ENCODE results near the gene CDKAL1. TPM values are rescaled to one million over a fixed set of nuclear protein-coding genes. Genes with fewer than 3 reads are reported as not detected.
"Not testable (repeated sequence)": the region's sequence is repeated elsewhere in the genome, so short reads cannot be mapped to it uniquely, and the experiment has no call there.

Gene CDKAL1
- total and polyA plus RNA-seq, 9 of the 15 experiments (the other 6 are each of a cell fraction or from before 2014, with no cell fraction given), result 11.2 to 36.3 (median 20.1) TPM

DNA sequence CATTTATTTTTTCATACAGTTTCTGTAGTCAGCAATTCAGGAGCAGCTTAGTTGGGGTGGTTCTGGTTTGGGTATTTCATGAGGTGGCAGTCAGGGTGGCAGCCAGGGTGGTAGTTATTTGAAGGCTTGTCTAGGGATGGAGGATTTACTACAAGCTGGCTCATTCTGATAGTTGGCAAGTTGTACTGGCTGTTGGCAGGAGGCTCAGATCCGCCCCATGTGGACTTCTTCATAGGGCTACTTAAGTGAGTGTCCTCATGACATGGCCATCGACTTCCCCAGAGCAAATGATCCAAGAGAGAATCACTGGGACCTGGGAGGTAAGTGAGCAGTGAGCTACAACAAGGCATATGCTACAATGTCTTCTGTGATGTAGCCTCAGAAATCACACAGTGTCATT lies 22.4 kb upstream of the CDKAL1 start (continued):
- TF ChIP-seq KLF13 (tag; IDR thresholded peaks at IDR 0.05; ENCODE audit: borderline replicate concordance, low read depth), result no peak
- TF ChIP-seq U2AF2 (optimal IDR thresholded peaks at IDR 0.05; ENCODE audit: low read depth, low read length), result no peak

DNA sequence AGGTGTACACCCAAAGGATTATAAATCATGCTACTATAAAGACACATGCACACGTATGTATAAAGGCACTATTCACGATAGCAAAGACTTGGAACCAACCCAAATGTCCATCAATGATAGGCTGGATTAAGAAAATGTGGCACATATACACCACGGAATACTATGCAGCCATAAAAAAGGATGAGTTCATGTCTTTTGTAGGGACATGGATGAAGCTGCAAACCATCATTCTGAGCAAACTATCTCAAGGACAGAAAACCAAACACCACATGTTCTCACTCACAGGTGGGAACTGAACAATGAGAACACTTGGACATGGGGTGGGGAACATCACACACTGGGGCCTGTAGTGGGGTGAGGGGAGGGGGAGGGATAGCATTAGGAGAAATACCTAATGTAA lies 9.0 kb upstream of the CDKAL1 start:
- H3K4me3 ChIP-seq; H3K9me1 ChIP-seq (ENCODE audit: control insufficient read depth, insufficient read depth, low read length); H3K27me3 ChIP-seq (ENCODE audit: control insufficient read depth in 2 of 2, insufficient read depth in 2 of 2, low read length in 2 of 2); ATAC-seq; DNase-seq (ENCODE audit: extremely low read depth in 1 of 4, low spot score in 3 of 4); H3K36me3 ChIP-seq (ENCODE audit: control insufficient read depth, insufficient read depth, low read length); POLR2A ChIA-PET; FAIRE-seq; H2AFZ ChIP-seq (ENCODE audit: low read depth, low read length); H3K79me2 ChIP-seq (ENCODE audit: control insufficient read depth, insufficient read depth, low read length); H3K4me2 ChIP-seq (ENCODE audit: insufficient read depth, low read length); intact Hi-C loops (cut with micrococcal nuclease); H3K27ac ChIP-seq (ENCODE audit: extremely low read depth, low read depth, low read length); H4K20me1 ChIP-seq (replicated peaks; ENCODE audit: control insufficient read depth, insufficient read depth, low read length); H3K9ac ChIP-seq (ENCODE audit: insufficient read depth in 1 of 2, low read depth in 2 of 2, low read length in 2 of 2); H3K9me3 ChIP-seq (replicated peaks; ENCODE audit: control insufficient read depth, insufficient read depth, low read depth, low read length); BruUV-seq (replicated peaks): not testable (repeated sequence)
- TF ChIP-seq BCOR (IDR thresholded peaks at IDR 0.05), result peak; percentile 73
- TF ChIP-seq ZNF146 (CRISPR knock-in tag; IDR thresholded peaks at IDR 0.05; ENCODE audit: unreplicated experiment), result peak; percentile 91
- TF ChIP-seq KDM1A (IDR thresholded peaks at IDR 0.05), result peak in 1 of 2 experiments; percentile 58; a peak in 2 of 4 replicates
- peaks cover 8 to 10% of the 10 kb centered on the region in 2 experiments; a peak in 4 of 5 replicates for H3K4me1 ChIP-seq (replicated peaks in 1 of 2; ENCODE audit: control insufficient read depth in 2 of 2, insufficient read depth in 2 of 2, low read length in 2 of 2)
- CTCF ChIA-PET (ENCODE audit: low intra/inter-chr PET ratio), result interaction anchor here (0.6 to 1.1 kb wide), 2 partner anchors 65 to 233 kb away, joined by 3 read pairs; no protein-coding TSS in a partner anchor
- 42% methylated on average over 3 of the region's 3 CpGs for WGBS (ENCODE audit: insufficient coverage, low coverage, missing lambda C conversion rate)
- in situ Hi-C loops (cut with MboI), result loop anchor here (5.0 kb wide), 1 partner anchor 233 kb away; no protein-coding TSS in a partner anchor

All from K562 (cell line).